Pancreas (tissue), 10 donors: ENCODE data around the gene LDHAL6B. TPM values are rescaled to one million over a fixed set of nuclear protein-coding genes. Genes with fewer than 3 reads are reported as not detected.

Experiments
- ATAC-seq, 4 donors: fragments of 200-7000 bp; cut with Tn5 transposase; one replicate each; pipeline versions ENCODE4 v1.8.0 to v1.9.1; 2020; ENCODE audit warnings: mild to moderate bottlenecking in 4 of 4, moderate library complexity in 4 of 4
- DNase-seq, 6 donors: peaks; one replicate each; pipeline ENCODE4 v3.0.0-alpha.2; 2020
- FAIRE-seq: peaks from 2 replicates; lab custom pipeline; 2012; peaks lifted over from hg19 to GRCh38; lab: Jason Lieb, UNC
- H3K27ac ChIP-seq, 4 donors: fragments of 200-600 bp; sonication (generic); 1 replicate in 3 of 4; 2 replicates in 1 of 4; pipeline versions ENCODE4 v1.5.0 to v1.8.0; 2020
- H3K27me3 ChIP-seq, 4 donors: fragments of 200-600 bp; one replicate each; pipeline ENCODE4 v1.8.0; 2021
- H3K36me3 ChIP-seq, 3 donors: fragments of 200-600 bp; sonication (generic) in 1 of 3; one replicate each; pipeline versions ENCODE4 v1.5.0 to v1.8.0; 2020 to 2021
- H3K4me1 ChIP-seq, 3 donors: fragments of 200-600 bp; one replicate each; pipeline ENCODE4 v1.8.0; 2021
- H3K4me3 ChIP-seq, 4 donors: fragments of 200-600 bp; sonication (generic) in 2 of 4; one replicate each; pipeline versions ENCODE4 v1.5.0 to v1.8.0; 2020 to 2021
- H3K9me3 ChIP-seq, 4 donors: fragments of 200-600 bp; one replicate each; pipeline ENCODE4 v1.8.0; 2021
- CTCF ChIP-seq, 4 donors: fragments of 200-600 bp; sonication (generic) in 3 of 4; IDR thresholded peaks; one replicate each; pipeline versions ENCODE4 v1.5.0 to v1.8.0; 2021; ENCODE audit warnings: antibody characterized with exemption in 4 of 4
- WGBS, 2 donors: extraction: QIAGEN DNeasy Blood & Tissue Kit; methylation state at CpG; one replicate each; pipeline ENCODE4 v1.1.7; 2013; 5-methylcytosine and 5-hydroxymethylcytosine counted together
- intact Hi-C, 3 donors: fragments of 100-400 bp; cut with DNase I; formaldehyde crosslinking; loops; one replicate each; pipeline versions ENCODE4 v1.11.1 to v1.14.2; 2022
- microRNA-seq, 2 donors: library from miRNA; unstranded; fragments of <30 nt; microRNA quantifications; one replicate each; pipeline versions ENCODE4 to v1.1.0, GENCODE V29; 2019 to 2020
- polyA plus RNA-seq, 2 donors: library from polyadenylated mRNA; stranded (reverse); fragments of 200-250 nt; gene quantifications; one replicate each; pipeline ENCODE4 v1.2.3, GENCODE V29; 2013
- total RNA-seq, 6 donors: library from RNA; stranded (reverse); fragmentation: NEBNext Ultra II Directional in 4 of 6; extraction: Animal tissue kit (Norgen Biotek cat#: 25700) in 4 of 6; gene quantifications; one replicate each; pipeline versions ENCODE4 v1.2.1 to v1.2.4, GENCODE V29; 2021 to 2023
- donor health status: healthy with polysubstance abuse.
- donor health status: DM: no; HTN: no; CAD: no; lungs with moderate emphysema.
- donor health status: DM: no; HTN: no; CAD: no.
- donor health status: control.
- donor health status: control.
- donor health status: Bipolar disorder and iron deficiency.
- donor health status: DM: yes; HTN: yes; CAD: no.
- donor health status: DM: no; HTN: no; CAD: no.
- donor health status: DM: no; HTN: no; CAD: no.
- donor health status: DM: yes; HTN: yes; CAD: no.

Gene LDHAL6B
- total and polyA plus RNA-seq, 8 donors: not detected

GRCh38 chr15:59255680-59256336 lies 49.2 kb downstream of the LDHAL6B start:
- ATAC-seq (peak; percentile 61 to 86 (median 83)), DNase-seq (peak in 3 of 6 donors; percentile 16 to 43 (median 29)), FAIRE-seq (peak; percentile 61)
- Histone ChIP-seq H3K4me1 (peaks cover 0 to 10% (median 0%) of the 10 kb centered on the region in 3 donors), H3K4me3 (no peak overlapping the region), H3K36me3 (no peaks in the 10 kb centered on the region), H3K9me3 (no peaks in the 10 kb centered on the region), H3K27ac (peak overlapping the region in 3 of 4 donors; percentile 35 to 45 (median 41)), H3K27me3 (no peaks in the 10 kb centered on the region)
- intact Hi-C loops: no loop called here
- 57% methylated on average over 7 of the region's 7 CpGs for WGBS, 2 donors
- TF ChIP-seq CTCF (IDR thresholded peaks at IDR 0.05): no peak

DNA sequence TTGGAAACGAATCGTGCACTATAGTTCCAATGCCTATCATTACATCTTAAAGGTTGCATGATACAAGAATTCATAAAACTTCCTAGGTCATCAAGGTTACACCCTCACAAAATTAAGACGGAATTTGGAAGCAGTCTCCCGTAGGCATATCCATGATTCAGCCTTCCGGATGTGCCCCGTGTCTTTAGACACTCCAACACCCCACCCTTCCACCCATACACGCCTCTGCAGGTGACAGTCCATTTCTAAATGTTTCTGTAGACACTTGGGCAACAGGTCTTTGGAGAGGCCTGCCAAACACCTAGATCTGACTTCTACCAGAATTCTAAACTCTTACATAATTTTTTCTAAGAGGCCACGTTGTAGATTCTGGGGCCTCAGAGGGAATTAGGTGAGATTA lies 49.8 kb downstream of the LDHAL6B start:
- 70 to 72% methylated on average over 8 of the region's 8 CpGs for WGBS, 2 donors
- no peak for FAIRE-seq
- H3K9me3 ChIP-seq: no peaks in the 10 kb centered on the region
- H3K4me3 ChIP-seq: no peak overlapping the region
- TF ChIP-seq CTCF (IDR thresholded peaks at IDR 0.05): no peak
- peak overlapping the region in 1 of 4 donors; percentile 45 for H3K27ac ChIP-seq
- ATAC-seq: peak in 1 of 4 donors; percentile 53
- intact Hi-C loops: no loop called here
- H3K27me3 ChIP-seq: no peaks in the 10 kb centered on the region
- DNase-seq: no peak
- H3K4me1 ChIP-seq: peaks cover 0 to 10% (median 0%) of the 10 kb centered on the region in 3 donors
- no peaks in the 10 kb centered on the region for H3K36me3 ChIP-seq

- ATAC-seq: no peak
- WGBS, 2 donors: 72 to 74% methylated on average over 4 of the region's 4 CpGs
- TF ChIP-seq CTCF (IDR thresholded peaks at IDR 0.05): no peak
- intact Hi-C loops: no loop called here
- H3K36me3 ChIP-seq: no peaks in the 10 kb centered on the region
- peaks cover 0 to 7% (median 0%) of the 10 kb centered on the region in 3 donors for H3K4me1 ChIP-seq
- FAIRE-seq: no peak
- no peak for DNase-seq
- H3K9me3 ChIP-seq: no peaks in the 10 kb centered on the region
- no peak overlapping the region for H3K4me3 ChIP-seq
- no peak overlapping the region for H3K27ac ChIP-seq
- no peaks in the 10 kb centered on the region for H3K27me3 ChIP-seq
Measured at GRCh38 chr15:59257140-59257539, 50.5 kb downstream of the LDHAL6B start.

Small RNA genes within 50 kb of the gene (microRNA-seq; reads per million reads assigned to microRNA genes)
- gene MIR2116: 0.59 to 2.3 reads per million in 2 donors

Other genes with a start within 250 kb of the LDHAL6B start
- 10 to 100 TPM; 10.3 to 25.8 (median 13.2) TPM for gene RNF111, start 219.2 kb upstream of the LDHAL6B start, total RNA-seq
- 1 to 10 TPM; 4.6 to 9.7 TPM for gene RNF111, start 219.2 kb upstream of the LDHAL6B start, polyA plus RNA-seq
- 1 to 10 TPM in 1 of 6 donors, under 1 TPM in 5; 0.12 to 1.1 (median 0.35) TPM for gene CCNB2, start 101.7 kb upstream of the LDHAL6B start, total RNA-seq
- gene CCNB2, start 101.7 kb upstream of the LDHAL6B start, polyA plus RNA-seq: under 1 TPM; 0.19 to 0.23 TPM
- gene MYO1E, start 166.0 kb downstream of the LDHAL6B start, total RNA-seq: 10 to 100 TPM; 19.2 to 81.1 (median 29.1) TPM
- 1 to 10 TPM; 7.8 to 10.0 TPM for gene MYO1E, start 166.0 kb downstream of the LDHAL6B start, polyA plus RNA-seq
- gene FAM81A, start 231.3 kb downstream of the LDHAL6B start, total RNA-seq: 1 to 10 TPM in 1 of 6 donors, under 1 TPM in 5; 0.51 to 2.2 (median 0.68) TPM
- gene FAM81A, start 231.3 kb downstream of the LDHAL6B start, polyA plus RNA-seq: under 1 TPM; 0.34 to 0.63 TPM